Endodermal cell (in vitro differentiated cells): ENCODE data around the gene PCDHB3. TPM values are rescaled to one million over a fixed set of nuclear protein-coding genes. Genes with fewer than 3 reads are reported as not detected.
A peak's percentile ranks its signal among the peaks of the same experiment; 100 is the strongest.
"Not testable (repeated sequence)": the region's sequence is repeated elsewhere in the genome, so short reads cannot be mapped to it uniquely, and the experiment has no call there.

Experiments
- DNase-seq: peaks from one replicate; pipeline ENCODE4 v3.0.0-alpha.2; 2017
- H3K27ac ChIP-seq: 2 replicates; pipeline ENCODE4 v1.5.1; 2013; ENCODE audit warnings: mild to moderate bottlenecking, low read depth, low read length, moderate library complexity
- H3K27me3 ChIP-seq: 2 replicates; pipeline ENCODE4 v1.6.1; 2013; ENCODE audit warnings: mild to moderate bottlenecking, low read length, moderate library complexity; ENCODE audit not compliant: insufficient read depth, control insufficient read depth, poor library complexity, severe bottlenecking
- H3K36me3 ChIP-seq: 2 replicates; pipeline ENCODE4 v1.7.0; 2013; ENCODE audit warnings: mild to moderate bottlenecking, low read length, moderate library complexity; ENCODE audit not compliant: control insufficient read depth, insufficient read depth
- H3K4me1 ChIP-seq: one replicate; pipeline ENCODE4 v1.7.0; 2013; ENCODE audit warnings: low read length; ENCODE audit not compliant: control insufficient read depth, insufficient read depth
- H3K4me3 ChIP-seq: 2 replicates; pipeline ENCODE4 v1.5.1; 2013; ENCODE audit warnings: mild to moderate bottlenecking, low read length, moderate library complexity
- H3K9ac ChIP-seq: 2 replicates; pipeline ENCODE4 v1.6.1; 2013; ENCODE audit warnings: mild to moderate bottlenecking, low read length, moderate library complexity; ENCODE audit not compliant: poor library complexity, severe bottlenecking; ENCODE audit errors: extremely low read depth
- H3K9me3 ChIP-seq: 2 replicates; pipeline ENCODE4 v1.6.1; 2013; ENCODE audit warnings: mild to moderate bottlenecking, low read length, moderate library complexity; ENCODE audit not compliant: control insufficient read depth
- H3K27ac Mint-ChIP-seq: 2 replicates; pipeline ENCODE4 v1.8.0; 2020; ENCODE audit warnings: mixed read lengths
- H3K27me3 Mint-ChIP-seq: 2 replicates; pipeline ENCODE4 v1.8.0; 2021; ENCODE audit warnings: mild to moderate bottlenecking, mixed read lengths; ENCODE audit not compliant: insufficient read depth
- H3K36me3 Mint-ChIP-seq: 2 replicates; pipeline ENCODE4 v1.8.0; 2020; ENCODE audit warnings: low read depth, mixed read lengths
- H3K4me1 Mint-ChIP-seq: 2 replicates; pipeline ENCODE4 v1.8.0; 2020; ENCODE audit warnings: mixed read lengths
- H3K4me3 Mint-ChIP-seq: 2 replicates; pipeline ENCODE4 v1.8.0; 2020; ENCODE audit warnings: mild to moderate bottlenecking, moderate library complexity, mixed read lengths
- H3K9me3 Mint-ChIP-seq: 2 replicates; pipeline ENCODE4 v1.8.0; 2020; ENCODE audit warnings: mild to moderate bottlenecking, mixed read lengths
- WGBS, 2 experiments: methylation state at CpG; one replicate each; pipeline versions ENCODE4 v1.1.5 to v1.1.7; 2013; ENCODE audit warnings: missing lambda C conversion rate in 2 of 2, mixed read lengths in 1 of 2; ENCODE audit not compliant: insufficient coverage in 1 of 2, insufficient read length in 1 of 2; 5-methylcytosine and 5-hydroxymethylcytosine counted together
- total RNA-seq, 2 donors: library from RNA; stranded (reverse); fragmentation: NEBNext Ultra II Directional in 1 of 2; extraction: Animal tissue kit (Norgen Biotek cat#: 25700) in 1 of 2; gene quantifications; 2 replicates in 1 of 2; 3 replicates in 1 of 2; pipeline ENCODE4 v1.2.1, GENCODE V29; 2021
- TF ChIP-seq, protein P1 (sequence below): fragments of 200-600 bp; sonication (generic); conservative IDR thresholded peaks from 2 replicates; pipeline ENCODE4 v1.5.0; 2021; ENCODE audit warnings: antibody characterized with exemption, mild to moderate bottlenecking

PCDHB3 gene
- total RNA-seq, 2 donors from 2014 or later, result 4.3 to 17.7 TPM

DNA sequence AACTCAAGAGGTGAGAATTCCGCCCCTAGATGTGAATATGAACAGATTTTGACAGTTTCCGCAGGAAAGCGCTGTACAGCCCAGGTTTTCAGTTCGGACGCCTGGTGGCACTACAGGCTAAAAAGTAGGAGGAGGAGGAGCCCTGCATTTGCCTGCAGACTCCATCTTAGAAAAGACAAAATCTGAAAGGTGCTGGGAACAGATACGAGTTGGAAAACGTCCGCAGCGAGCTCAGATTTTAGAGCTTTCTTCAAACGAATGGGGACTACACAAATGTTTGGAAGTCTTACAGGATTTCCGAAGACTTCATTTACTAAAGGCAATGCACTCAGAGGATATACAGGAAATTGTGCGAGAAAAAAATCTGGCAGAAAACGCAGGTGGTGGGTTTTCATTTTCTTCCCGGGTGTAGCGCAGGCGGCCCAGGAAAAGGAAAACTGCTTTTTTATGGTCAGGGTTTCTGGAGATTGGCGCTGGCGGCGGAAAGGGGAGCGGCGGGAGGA, 15.7 kb upstream of the PCDHB3 start:
- no peaks in the 10 kb centered on the region for H3K9me3 ChIP-seq
- Mint-ChIP-seq H3K4me3 (peak overlapping the region; percentile 75), H3K27me3 (peaks cover 24% of the 10 kb centered on the region), H3K36me3 (no peaks in the 10 kb centered on the region), H3K27ac (peak overlapping the region; percentile 94), H3K4me1 (no peaks in the 10 kb centered on the region), H3K9me3 (peaks cover 4% of the 10 kb centered on the region)
- H3K27me3 ChIP-seq, result peaks cover 3% of the 10 kb centered on the region
- TF ChIP-seq, protein P1, sequence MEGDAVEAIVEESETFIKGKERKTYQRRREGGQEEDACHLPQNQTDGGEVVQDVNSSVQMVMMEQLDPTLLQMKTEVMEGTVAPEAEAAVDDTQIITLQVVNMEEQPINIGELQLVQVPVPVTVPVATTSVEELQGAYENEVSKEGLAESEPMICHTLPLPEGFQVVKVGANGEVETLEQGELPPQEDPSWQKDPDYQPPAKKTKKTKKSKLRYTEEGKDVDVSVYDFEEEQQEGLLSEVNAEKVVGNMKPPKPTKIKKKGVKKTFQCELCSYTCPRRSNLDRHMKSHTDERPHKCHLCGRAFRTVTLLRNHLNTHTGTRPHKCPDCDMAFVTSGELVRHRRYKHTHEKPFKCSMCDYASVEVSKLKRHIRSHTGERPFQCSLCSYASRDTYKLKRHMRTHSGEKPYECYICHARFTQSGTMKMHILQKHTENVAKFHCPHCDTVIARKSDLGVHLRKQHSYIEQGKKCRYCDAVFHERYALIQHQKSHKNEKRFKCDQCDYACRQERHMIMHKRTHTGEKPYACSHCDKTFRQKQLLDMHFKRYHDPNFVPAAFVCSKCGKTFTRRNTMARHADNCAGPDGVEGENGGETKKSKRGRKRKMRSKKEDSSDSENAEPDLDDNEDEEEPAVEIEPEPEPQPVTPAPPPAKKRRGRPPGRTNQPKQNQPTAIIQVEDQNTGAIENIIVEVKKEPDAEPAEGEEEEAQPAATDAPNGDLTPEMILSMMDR, result peak; percentile 84
- peak; percentile 84 for DNase-seq
- peak overlapping the region; percentile 34 for H3K4me3 ChIP-seq
- no peak overlapping the region for H3K9ac ChIP-seq
- no peaks in the 10 kb centered on the region for H3K4me1 ChIP-seq
- no peaks in the 10 kb centered on the region for H3K36me3 ChIP-seq
- 80 to 89% methylated on average over 21 of the region's 21 CpGs for WGBS, 2 experiments
- no peak overlapping the region for H3K27ac ChIP-seq

GRCh38 chr5:141094481-141095262, 5.6 kb upstream of the PCDHB3 start, which contains the start of gene PCDHB2:
Gene PCDHB2 (plus strand): TSS chr5:141094615. CDS start chr5:141094791, 176 bp downstream.
- Histone ChIP-seq H3K4me1 (no peaks in the 10 kb centered on the region), H3K9ac (peak within 1 kb of the TSS; percentile 87), H3K9me3 (peaks cover 37% of the 10 kb centered on the region), H3K4me3 (peak within 1 kb of the TSS; percentile 94), H3K36me3 (peaks cover 11% of the 10 kb centered on the region), H3K27me3 (no peaks in the 10 kb centered on the region), H3K27ac (peak within 1 kb of the TSS; percentile 87)
- Mint-ChIP-seq H3K36me3 (peaks cover 19% of the 10 kb centered on the region), H3K9me3 (peaks cover 18% of the 10 kb centered on the region), H3K27ac (peak within 1 kb of the TSS; percentile 96), H3K27me3 (peaks cover 2% of the 10 kb centered on the region), H3K4me3 (peak within 1 kb of the TSS; percentile 83), H3K4me1 (peaks cover 4% of the 10 kb centered on the region)
- peak; percentile 91 for DNase-seq
- TF ChIP-seq, protein P1, result peak; percentile 90
- 11 to 35% methylated on average over 16 to 29 of the region's 29 CpGs for WGBS, 2 experiments

DNA sequence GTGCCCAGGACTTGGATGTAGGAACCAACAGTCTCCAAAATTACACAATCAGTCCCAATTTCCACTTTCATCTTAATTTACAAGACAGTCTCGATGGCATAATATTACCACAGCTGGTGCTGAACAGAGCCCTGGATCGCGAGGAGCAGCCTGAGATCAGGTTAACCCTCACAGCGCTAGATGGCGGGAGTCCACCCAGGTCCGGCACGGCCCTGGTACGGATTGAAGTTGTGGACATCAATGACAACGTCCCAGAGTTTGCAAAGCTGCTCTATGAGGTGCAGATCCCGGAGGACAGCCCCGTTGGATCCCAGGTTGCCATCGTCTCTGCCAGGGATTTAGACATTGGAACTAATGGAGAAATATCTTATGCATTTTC, 5.0 kb upstream of the PCDHB3 start:
- WGBS, 2 experiments, result 83 to 95% methylated on average over 6 to 12 of the region's 12 CpGs
- Mint-ChIP-seq H3K27me3 (peaks cover 2% of the 10 kb centered on the region), H3K4me3 (peak overlapping the region; percentile 83), H3K4me1 (peaks cover 4% of the 10 kb centered on the region), H3K27ac (peak overlapping the region; percentile 96), H3K36me3 (peaks cover 21% of the 10 kb centered on the region), H3K9me3 (peaks cover 18% of the 10 kb centered on the region)
- peak overlapping the region; percentile 87 for H3K27ac ChIP-seq
- H3K9ac ChIP-seq, result peak overlapping the region; percentile 87
- peak overlapping the region; percentile 94 for H3K4me3 ChIP-seq
- H3K36me3 ChIP-seq, result peaks cover 12% of the 10 kb centered on the region
- no peaks in the 10 kb centered on the region for H3K4me1 ChIP-seq
- TF ChIP-seq, protein P1, result no peak
- DNase-seq, result peak; percentile 50
- H3K27me3 ChIP-seq, result no peaks in the 10 kb centered on the region
- H3K9me3 ChIP-seq, result peaks cover 43% of the 10 kb centered on the region

GRCh38 chr5:141096181-141096580, 4.1 kb upstream of the PCDHB3 start:
- H3K9me3 ChIP-seq, result peaks cover 48% of the 10 kb centered on the region
- H3K27ac ChIP-seq, H3K27me3 ChIP-seq, H3K4me1 Mint-ChIP-seq, H3K4me3 ChIP-seq, DNase-seq, H3K9ac ChIP-seq, H3K4me1 ChIP-seq, H3K27me3 Mint-ChIP-seq, H3K27ac Mint-ChIP-seq: not testable (repeated sequence)
- Mint-ChIP-seq H3K4me3 (peak overlapping the region; percentile 83), H3K36me3 (peaks cover 28% of the 10 kb centered on the region), H3K9me3 (peaks cover 24% of the 10 kb centered on the region)
- WGBS, 2 experiments, result 94% methylated on average over 20 of the region's 46 CpGs; no CpG with 5 or more reads in 1 of the 2 experiments
- H3K36me3 ChIP-seq, result peaks cover 15% of the 10 kb centered on the region

- not testable (repeated sequence) for H3K27ac Mint-ChIP-seq, H3K4me1 ChIP-seq, H3K4me1 Mint-ChIP-seq, H3K4me3 ChIP-seq, H3K27me3 Mint-ChIP-seq, H3K4me3 Mint-ChIP-seq, H3K27me3 ChIP-seq, H3K9ac ChIP-seq, DNase-seq, H3K27ac ChIP-seq
- peaks cover 15% of the 10 kb centered on the region for H3K36me3 ChIP-seq
- 96 to 100% methylated on average over 9 to 24 of the region's 38 CpGs for WGBS, 2 experiments
- Mint-ChIP-seq H3K36me3 (peaks cover 32% of the 10 kb centered on the region), H3K9me3 (peaks cover 28% of the 10 kb centered on the region)
- peaks cover 48% of the 10 kb centered on the region for H3K9me3 ChIP-seq
These were observed 3.7 kb upstream of the PCDHB3 start for GRCh38 chr5:141096586-141096985.
